RCC 7860 (cell line): ENCODE data around the gene TCAF1.

Experiments
- DNase-seq: peaks from one replicate; pipeline ENCODE4 v3.0.0-alpha.2; 2015; ENCODE audit warnings: low spot score
- FAIRE-seq: peaks from 2 replicates; lab custom pipeline; 2012; peaks lifted over from hg19 to GRCh38; lab: Jason Lieb, UNC

Gene TCAF1, protein sequence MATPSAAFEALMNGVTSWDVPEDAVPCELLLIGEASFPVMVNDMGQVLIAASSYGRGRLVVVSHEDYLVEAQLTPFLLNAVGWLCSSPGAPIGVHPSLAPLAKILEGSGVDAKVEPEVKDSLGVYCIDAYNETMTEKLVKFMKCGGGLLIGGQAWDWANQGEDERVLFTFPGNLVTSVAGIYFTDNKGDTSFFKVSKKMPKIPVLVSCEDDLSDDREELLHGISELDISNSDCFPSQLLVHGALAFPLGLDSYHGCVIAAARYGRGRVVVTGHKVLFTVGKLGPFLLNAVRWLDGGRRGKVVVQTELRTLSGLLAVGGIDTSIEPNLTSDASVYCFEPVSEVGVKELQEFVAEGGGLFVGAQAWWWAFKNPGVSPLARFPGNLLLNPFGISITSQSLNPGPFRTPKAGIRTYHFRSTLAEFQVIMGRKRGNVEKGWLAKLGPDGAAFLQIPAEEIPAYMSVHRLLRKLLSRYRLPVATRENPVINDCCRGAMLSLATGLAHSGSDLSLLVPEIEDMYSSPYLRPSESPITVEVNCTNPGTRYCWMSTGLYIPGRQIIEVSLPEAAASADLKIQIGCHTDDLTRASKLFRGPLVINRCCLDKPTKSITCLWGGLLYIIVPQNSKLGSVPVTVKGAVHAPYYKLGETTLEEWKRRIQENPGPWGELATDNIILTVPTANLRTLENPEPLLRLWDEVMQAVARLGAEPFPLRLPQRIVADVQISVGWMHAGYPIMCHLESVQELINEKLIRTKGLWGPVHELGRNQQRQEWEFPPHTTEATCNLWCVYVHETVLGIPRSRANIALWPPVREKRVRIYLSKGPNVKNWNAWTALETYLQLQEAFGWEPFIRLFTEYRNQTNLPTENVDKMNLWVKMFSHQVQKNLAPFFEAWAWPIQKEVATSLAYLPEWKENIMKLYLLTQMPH

DNA sequence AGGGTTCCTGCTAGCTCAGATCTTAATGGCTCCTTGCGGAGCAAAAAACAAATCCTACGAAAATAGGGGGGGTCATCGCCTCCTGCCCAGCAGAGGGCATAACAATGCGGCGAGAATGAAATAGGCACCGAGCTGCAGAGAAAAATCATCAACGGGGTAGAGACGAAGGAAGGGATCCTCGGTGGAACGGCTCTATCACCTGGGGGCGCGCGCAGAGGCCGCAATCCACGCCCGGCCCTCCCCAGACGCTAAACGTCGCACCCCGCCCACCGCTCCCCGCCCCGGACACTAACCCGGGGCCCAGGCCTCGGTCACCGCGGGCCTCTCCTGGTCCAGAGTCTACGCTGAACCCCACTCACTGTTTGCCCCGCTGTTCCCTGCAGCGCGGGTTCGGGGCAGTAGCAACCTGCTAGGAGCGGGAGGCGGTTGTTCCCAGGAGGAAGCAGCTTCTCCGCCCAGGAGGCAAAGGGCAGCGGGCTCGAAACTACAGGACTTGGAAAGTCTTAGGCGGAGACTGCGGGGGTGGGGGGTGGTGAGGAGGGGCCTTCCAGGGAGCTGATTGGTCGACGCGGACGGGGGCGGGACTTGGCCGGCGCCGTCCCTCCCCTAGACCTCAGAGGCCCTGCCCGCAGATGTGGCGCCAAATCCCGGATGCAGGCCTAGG is at the start of gene TCAF1:
Gene TCAF1 (minus strand): TSS at position 509 of the 664 bp plus-strand sequence. CDS start 25,568 bp downstream, outside the sequence.
- FAIRE-seq (peak; percentile 85), DNase-seq (peak; percentile 85)

DNA sequence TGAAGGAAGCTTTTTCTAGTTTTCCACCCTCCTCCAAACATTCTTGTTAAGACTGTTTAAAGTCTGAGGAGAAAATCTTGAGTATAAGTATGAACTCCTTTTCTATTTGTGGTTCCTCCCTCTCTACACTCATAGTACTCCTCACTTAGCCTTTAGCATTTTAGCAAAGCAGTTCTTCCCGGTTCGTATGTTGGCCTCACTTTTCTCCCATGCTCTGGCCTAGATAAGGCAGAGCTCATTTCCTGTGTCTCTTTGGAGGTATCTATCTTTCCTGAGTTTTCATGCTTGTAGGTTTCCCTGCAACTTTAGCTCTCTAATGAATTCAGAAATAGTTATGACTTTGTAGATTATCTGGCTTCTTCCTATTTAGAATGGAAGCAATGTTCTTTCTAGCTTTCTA is 46.8 kb upstream of the TCAF1 start:
- FAIRE-seq (no peak), DNase-seq (no peak)

DNA sequence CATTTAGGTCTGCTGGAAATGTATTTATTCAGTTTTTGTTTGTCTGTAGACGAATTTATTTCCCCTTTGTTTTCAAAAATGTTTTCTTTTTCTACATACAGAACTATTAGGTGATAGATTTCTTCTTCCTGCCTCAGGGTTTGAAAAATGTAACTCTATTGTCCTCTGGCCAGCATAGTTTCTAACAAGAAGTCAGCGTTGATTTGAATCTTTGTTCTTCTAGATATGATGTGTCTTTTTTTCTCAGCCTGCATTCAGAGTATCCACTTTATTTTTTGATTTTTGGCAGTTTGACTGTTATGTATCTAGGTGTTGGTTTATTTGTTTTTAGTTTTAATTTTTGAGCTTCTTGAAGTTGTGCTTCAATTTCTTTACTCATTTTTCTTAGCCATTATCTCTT is 45.1 kb upstream of the TCAF1 start:
- FAIRE-seq: no peak

DNA sequence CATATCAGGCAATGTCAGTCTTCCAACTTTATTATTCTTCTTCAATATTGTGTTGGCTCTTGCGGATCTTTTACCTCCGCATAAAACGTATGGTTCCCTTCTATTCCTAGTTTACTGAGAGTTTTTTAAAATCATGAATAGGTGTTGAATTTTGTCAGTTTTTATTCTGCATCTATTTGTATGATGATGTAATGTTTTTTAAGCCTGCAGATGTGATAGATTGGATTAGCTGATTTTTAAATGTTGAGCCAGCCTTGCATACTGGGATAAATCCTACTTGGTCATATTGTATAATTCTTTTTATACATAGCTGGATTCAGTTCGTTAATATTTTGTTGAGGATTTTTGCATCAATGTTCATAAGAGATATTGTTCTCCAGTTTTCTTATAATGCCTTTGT is 43.4 kb upstream of the TCAF1 start:
- DNase-seq (no peak), FAIRE-seq (no peak)

More for the DNA sequence above, 45.1 kb upstream of the TCAF1 start:
- no peak for DNase-seq

DNA sequence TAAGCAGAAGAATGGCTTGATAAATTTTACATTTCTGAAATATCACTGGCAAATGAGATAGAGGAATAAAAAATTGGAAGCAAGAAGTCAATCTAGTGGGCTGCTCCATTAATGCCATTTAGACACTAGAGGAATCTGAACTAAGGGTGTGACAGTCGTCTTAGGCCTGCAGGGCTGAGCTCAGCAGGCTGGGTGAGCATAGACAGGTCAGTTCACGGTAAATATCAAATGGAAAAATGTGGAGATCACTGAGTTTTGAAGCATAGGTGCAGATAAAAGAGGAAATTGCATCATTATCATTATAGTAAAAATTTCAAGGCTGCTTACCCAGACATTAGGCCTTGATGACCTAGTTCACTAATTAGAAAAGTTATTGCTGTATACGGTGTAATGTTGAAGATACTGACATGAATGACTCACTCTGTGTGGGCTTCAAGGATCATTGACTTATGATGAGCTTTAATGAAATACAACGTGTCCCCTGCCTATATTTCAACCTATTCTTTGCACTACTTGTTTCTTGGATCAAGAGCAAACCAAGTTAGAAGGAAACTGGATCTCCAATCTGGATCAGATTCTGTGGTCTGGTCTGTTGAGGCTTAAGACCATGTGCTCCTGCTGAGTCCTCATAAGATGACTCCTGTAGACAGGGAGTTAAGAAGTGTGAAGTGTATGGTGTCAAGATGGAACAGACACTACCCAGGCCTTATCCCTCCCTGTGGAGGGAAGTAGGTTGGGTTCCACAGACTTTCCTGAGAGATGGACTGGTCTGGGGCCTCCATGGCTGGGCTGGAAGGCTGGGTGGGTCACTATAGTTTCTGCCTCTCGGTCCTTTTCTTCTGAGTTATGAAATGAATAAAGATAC is 36.6 kb upstream of the TCAF1 start:
- DNase-seq (no peak), FAIRE-seq (no peak)

DNA sequence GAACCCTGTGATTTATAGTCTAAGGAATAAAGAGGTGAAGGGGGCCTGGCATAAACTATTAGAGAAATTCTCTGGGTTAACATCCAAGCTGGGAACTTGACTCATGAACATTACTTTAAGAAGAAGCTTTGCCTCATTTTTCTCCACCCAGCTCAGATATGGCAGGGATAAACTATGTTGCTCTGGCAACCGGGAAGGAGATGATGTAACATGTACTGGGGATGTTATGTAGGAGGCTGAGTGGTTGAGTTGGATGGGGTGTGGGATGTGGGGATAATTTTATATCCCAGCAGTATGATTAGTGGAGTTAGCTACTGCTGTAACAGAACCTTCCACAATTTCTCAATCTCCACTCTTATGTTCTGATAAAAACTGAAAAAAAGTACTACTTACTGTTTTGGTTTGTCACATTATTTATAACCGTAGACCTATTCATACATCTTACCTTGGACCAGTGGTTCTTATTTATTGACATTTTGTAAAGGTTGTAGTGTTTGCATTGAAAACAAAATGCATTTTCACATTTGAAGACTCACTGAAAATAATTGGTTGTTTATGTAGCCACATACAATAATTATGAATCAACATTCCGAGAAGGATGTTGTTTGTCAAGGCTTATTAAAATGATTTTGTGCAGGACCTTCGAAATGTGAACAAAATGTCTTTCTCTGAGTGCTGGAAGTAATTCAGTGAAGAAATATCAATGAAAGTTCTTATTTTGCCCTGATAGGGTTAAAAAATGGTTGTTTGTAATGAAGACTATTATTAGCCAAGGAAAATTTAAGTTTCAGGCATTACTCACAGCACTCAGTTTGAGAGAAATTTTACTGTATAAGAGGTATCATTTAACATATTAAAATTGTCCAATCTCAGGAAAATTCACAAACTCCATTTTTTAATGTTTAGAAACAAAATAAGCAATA is 34.4 kb upstream of the TCAF1 start:
- no peak for FAIRE-seq
- DNase-seq: no peak

DNA sequence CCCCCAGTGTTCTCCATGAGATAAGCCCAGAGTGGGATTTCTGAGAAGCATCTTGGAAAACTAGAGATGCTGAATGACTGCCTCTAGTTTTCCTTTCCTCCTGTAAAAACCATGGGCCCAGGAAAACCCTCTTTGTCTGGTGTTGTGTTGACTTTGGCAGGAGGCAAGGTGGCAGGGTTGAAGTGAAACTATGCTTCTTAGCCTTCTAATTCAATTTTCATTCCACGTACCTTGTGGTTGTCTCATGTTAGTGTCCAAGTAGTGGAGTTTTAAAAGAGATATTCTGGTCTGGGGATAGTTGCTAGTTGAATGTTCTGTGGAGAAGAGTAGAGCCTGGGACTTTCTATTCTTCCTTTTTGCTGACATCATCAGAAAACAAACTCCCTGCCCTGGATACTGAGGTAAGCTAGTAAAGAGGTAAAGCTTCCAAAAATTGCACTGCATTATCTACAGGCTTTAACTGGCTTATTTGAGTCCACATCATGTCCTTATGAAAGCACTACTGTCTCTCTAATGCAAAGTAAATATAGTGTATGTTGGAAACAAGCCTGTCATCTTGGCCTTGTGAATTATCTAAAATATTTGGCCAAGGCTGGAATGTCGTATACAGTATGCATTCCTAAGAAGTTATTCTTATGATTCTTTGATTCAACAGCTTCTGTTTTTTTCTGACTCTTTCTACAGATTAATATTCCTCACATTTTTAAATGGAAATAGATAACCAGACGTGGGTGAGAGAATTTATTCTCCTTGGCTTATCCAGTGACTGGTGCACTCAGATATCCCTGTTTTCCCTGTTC is 32.8 kb upstream of the TCAF1 start, which contains the start of gene OR2F2:
Gene OR2F2 (plus strand): TSS at position 708 of the 800 bp plus-strand sequence. CDS start 0 bp downstream, at position 708.
- FAIRE-seq (no peak), DNase-seq (no peak)

DNA sequence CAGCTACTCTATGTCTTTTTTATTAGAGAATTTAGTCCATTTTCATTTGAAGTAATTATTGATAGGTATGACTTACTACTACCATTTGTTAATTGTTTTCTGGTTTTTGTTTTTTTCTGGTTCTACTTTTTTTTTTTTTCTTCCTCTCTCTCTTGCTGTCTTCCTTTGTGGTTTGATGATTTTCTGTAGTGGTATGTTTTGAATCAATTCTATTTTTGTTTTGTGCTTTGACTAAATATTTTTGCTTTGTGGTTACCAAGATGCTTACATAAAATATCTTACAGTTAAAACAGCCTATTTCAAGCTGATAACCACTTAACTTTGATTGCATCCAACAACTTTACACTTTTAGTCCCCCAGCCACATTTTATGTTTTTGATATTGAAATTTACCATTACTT is 29.8 kb upstream of the TCAF1 start:
- DNase-seq: no peak
- no peak for FAIRE-seq

DNA sequence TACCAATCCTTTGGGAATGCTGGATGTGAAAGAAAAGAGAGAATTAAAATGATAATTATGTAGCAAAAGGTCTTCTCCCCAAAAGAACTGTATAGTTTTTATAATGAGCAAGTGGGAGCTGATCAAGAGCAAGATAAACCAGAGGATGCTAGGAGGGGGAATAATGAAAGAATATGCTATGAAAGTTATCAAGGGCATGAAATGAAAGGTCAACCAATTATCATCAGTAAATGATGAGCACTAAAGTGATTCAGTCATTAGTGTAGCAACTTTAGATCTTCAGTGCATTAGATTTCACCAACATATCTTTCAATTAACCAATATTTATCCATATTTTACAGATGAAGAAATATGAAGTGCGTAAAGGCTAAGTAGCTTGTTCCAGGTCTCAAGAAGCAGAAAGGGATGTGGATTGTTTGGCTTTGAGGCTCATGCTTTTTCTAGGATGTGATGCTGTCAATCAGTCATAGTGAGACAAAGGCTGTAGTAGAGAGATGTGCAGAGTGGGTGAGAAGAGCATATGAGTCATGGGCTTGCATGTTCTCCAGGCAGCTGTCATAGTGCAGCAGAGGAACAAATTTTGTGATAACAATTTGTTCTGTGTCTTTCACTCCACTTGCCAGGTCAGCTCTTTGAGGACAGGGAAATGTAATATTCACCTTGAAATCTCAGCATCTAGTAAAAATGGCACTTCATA is 27.4 kb upstream of the TCAF1 start:
- DNase-seq (no peak), FAIRE-seq (no peak)

DNA sequence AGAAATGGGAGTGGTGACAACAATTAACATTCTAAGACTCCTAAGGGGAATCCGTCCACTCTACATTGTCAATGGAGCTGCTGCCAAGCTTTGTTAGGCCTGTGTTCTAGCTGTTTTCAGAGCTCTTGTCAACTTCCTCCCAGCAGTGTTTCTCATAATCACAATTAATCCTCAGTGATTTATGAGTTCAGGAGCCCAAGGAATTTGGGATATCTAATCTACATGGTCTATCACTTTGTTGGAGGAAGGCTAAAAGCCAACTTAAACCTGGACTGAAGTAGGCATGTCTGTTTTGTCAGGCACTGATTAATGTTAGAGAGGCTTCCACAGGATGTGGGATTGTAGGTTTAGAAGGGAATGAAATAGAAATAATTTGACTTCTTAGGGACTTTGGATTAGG is 22.9 kb upstream of the TCAF1 start:
- FAIRE-seq (no peak), DNase-seq (no peak)

DNA sequence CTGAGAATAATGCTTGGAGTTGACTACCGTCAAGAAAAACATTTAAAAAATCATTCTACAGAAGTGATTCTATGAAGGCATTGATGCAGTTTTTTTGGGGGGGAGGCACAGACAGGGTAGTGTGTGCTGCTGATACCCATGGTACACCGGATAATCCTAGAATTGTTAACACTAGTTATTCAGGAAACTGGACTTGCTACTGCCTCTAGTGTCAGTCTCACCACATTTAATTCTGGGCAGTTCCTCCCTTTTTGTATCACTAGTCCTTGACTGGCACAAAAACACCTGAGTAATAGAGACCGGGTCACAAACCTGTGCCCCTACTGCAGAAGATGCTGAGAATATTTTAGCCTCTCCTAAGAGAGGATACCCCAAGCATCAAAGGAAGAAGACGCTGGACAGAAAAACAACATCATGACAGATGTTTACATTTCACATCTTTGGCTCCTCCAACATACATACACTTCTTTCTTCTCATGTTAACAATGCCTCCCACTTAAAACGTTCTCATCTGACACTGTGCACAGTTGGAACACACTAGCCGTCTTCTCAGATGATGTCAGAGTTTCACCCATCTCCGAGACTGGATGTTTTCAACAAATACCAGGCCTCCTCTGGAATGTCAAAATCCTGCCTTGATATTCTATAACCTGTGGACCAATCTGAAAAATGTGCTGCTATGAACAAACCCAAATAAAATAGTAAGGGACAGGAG is 13.1 kb upstream of the TCAF1 start:
- DNase-seq (no peak), FAIRE-seq (no peak)

DNA sequence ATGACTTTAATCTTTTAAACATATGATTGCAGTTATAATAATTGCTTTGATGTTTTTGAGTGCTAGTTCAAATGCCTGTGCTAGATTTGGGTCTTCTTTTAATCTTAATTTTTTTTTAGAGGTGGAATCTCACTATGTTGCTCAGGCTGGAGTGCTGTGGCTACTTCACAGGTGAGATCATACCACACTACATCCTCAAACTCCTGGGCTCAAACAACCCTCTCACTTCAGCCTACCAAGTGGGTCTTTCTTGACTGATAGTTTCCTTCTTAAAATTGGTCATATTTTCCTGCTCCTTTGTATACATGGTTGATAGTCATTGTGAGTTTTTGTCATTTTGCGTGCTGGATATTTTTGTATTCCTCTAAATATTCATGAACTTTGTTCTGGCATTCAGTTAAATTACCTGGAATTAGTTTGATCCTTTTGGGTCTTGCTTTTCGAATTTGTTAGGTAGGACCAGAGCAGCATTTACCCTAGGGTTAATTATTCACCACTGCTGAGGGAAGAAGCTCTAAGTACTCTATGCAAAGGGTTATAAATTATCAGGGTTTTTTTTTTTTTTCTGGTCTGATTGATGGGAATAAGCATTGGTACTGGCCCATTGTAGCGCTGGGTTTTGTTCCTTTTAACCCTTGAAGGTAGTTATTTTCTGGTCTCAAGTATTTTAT is 12.1 kb upstream of the TCAF1 start:
- DNase-seq (no peak), FAIRE-seq (no peak)

DNA sequence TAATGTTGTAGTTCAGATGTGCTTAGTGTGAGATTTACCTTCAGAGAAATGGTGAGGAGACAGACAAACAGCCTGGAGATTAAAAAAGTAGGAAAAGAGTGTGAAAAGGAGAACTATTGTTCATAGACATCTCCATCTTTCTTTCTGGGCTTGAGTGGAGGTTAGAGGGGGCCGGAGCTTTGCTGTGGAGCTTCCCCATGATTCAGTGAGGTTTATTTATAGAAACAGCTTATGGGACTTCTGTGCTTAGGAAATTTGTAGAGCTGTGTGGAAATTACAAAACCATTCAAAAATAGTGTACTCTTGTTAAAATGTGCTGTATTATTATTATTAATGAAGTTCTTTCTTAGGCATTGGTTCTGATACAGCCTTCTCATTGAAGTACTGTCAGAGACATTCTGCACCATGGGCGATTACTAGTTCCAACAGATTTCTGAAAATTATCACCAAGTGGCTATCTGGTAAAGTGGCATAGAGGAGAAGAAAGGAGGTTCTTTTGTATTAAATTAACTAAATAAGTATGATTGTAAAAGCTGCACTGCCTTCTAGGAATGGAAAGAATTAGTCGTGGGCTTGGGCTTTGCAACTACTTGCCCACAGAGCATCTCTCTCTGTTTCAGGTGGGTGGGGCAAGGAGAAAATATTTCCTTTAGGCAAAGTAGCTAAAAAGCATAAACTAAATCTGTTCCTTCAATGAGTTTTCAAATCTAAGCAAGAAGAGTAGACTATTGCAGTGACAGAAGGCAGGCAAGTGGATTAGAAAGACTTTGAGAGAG is 8.7 kb upstream of the TCAF1 start:
- DNase-seq (no peak), FAIRE-seq (no peak)

DNA sequence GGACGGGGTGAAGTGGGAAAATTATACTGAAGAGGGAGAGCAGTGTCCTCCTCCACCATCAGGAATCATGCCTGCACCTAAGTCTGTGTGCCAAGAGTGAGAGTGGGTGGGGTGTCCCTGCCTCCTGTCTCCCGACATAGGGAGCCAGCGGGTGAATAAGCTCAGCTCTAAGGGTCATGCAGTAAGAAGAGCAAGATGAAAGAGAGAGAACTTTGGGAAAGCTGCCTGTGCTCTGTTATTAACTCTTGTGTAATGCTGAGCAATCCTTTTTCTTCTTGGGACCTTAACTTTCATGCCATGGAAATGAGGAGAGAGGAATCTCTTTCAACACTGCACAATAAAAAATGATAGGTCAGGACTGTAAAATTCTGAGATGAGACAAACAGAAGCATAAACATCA is 7.9 kb upstream of the TCAF1 start:
- no peak for DNase-seq
- no peak for FAIRE-seq

DNA sequence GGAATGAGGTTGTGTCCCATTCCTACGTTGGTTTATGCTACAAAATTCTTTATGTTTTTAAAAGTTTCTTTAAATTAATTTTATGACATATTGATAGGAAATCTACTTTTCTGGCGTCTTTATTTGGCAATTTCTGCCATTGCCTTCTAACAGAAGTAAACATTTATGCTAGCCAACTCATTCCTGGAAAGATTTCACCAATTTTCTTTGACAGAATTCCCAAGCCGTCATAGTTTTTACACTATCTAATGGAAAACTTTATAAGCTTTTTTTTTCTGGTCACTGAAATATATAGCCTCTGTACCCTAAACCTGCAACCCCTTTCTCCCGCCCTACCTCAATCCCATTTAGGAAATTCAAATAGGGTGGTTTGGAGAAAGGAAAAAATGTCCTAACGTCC is 6.1 kb upstream of the TCAF1 start:
- FAIRE-seq: no peak
- no peak for DNase-seq

DNA sequence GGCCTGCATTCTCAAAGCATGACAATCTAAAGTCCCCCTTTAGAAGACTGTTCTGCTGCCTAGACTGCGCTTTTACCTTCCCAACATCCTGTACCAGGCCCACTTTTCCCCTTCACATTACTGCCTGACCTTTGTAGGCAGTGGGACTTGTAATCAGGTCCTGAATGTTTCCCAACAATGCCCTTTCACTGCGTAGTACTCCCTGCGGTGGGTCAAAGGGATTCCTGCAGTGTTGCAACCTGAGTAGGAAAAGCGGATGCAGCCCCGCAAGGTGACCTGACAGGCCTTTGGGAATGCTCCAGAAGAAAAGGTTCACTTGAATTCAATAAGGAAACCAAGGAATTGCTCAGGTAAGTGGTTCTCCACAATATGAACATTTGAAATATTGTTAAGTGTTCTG is 4.9 kb upstream of the TCAF1 start:
- DNase-seq: no peak
- FAIRE-seq: no peak
